Measurements from ENCODE around the gene DSC1. TPM values are rescaled to one million over a fixed set of nuclear protein-coding genes. Genes with fewer than 3 reads are reported as not detected.

Gene DSC1
- total RNA-seq, 4 donors from 2014 or later, result not detected

GRCh38 chr18:31146809-31147208 lies 15.8 kb downstream of the DSC1 start:
- TF ChIP-seq CTCF (IDR thresholded peaks at IDR 0.05) (no peak), POLR2A (IDR thresholded peaks at IDR 0.05) (no peak), POLR2AphosphoS5 (IDR thresholded peaks at IDR 0.05) (no peak), EP300 (IDR thresholded peaks at IDR 0.05) (no peak)
- no peak overlapping the region for H3K27ac ChIP-seq
- H3K9me3 ChIP-seq, result no peaks in the 10 kb centered on the region
- H3K4me1 ChIP-seq, result no peaks in the 10 kb centered on the region
- H3K4me3 ChIP-seq, result no peak overlapping the region
- H3K36me3 ChIP-seq, result no peaks in the 10 kb centered on the region
- no peak for ATAC-seq
- no peaks in the 10 kb centered on the region for H3K27me3 ChIP-seq

- Histone ChIP-seq H3K36me3 (no peaks in the 10 kb centered on the region), H3K27ac (no peak overlapping the region), H3K27me3 (no peaks in the 10 kb centered on the region), H3K4me1 (no peaks in the 10 kb centered on the region), H3K9me3 (no peaks in the 10 kb centered on the region), H3K4me3 (no peak overlapping the region)
- no peak for ATAC-seq
- TF ChIP-seq EP300 (IDR thresholded peaks at IDR 0.05), result no peak
- no peak for TF ChIP-seq POLR2A (IDR thresholded peaks at IDR 0.05)
- TF ChIP-seq CTCF (IDR thresholded peaks at IDR 0.05), result no peak
- no peak for TF ChIP-seq POLR2AphosphoS5 (IDR thresholded peaks at IDR 0.05)
- WGBS, 2 donors (ENCODE audit: low coverage in 1 of 2), result 64 to 70% methylated on average over 3 of the region's 3 CpGs
These were observed 19.6 kb downstream of the DSC1 start for GRCh38 chr18:31143025-31143424.

- Histone ChIP-seq H3K4me3 (no peak overlapping the region), H3K27me3 (no peaks in the 10 kb centered on the region), H3K9me3 (no peaks in the 10 kb centered on the region), H3K27ac (no peak overlapping the region), H3K36me3 (no peaks in the 10 kb centered on the region), H3K4me1 (no peaks in the 10 kb centered on the region)
- no peak for ATAC-seq
- WGBS, 2 donors (ENCODE audit: low coverage in 1 of 2), result 32 to 55% methylated on average over 1 of the region's 1 CpG
- TF ChIP-seq CTCF (IDR thresholded peaks at IDR 0.05), result no peak
- TF ChIP-seq POLR2AphosphoS5 (IDR thresholded peaks at IDR 0.05), result no peak
These were observed 23.9 kb downstream of the DSC1 start for GRCh38 chr18:31138709-31139108.

GRCh38 chr18:31134988-31135529 lies 27.6 kb downstream of the DSC1 start:
- Histone ChIP-seq H3K9me3 (no peaks in the 10 kb centered on the region), H3K4me3 (no peak overlapping the region), H3K36me3 (no peaks in the 10 kb centered on the region), H3K27ac (no peak overlapping the region), H3K4me1 (no peaks in the 10 kb centered on the region), H3K27me3 (no peaks in the 10 kb centered on the region)
- TF ChIP-seq CTCF (IDR thresholded peaks at IDR 0.05), result no peak
- no peak for TF ChIP-seq POLR2A (IDR thresholded peaks at IDR 0.05)
- TF ChIP-seq POLR2AphosphoS5 (IDR thresholded peaks at IDR 0.05), result no peak
- WGBS, 2 donors (ENCODE audit: low coverage in 1 of 2), result 70 to 75% methylated on average over 2 to 4 of the region's 4 CpGs
- no peak for ATAC-seq

- H3K27ac ChIP-seq, result no peak overlapping the region
These were observed 33.1 kb downstream of the DSC1 start for GRCh38 chr18:31129398-31130115.

More at GRCh38 chr18:31129398-31130115, 33.1 kb downstream of the DSC1 start:
- ATAC-seq, result no peak
- Histone ChIP-seq H3K27me3 (no peaks in the 10 kb centered on the region), H3K4me1 (no peaks in the 10 kb centered on the region), H3K36me3 (no peaks in the 10 kb centered on the region), H3K9me3 (no peaks in the 10 kb centered on the region), H3K4me3 (no peak overlapping the region)
- TF ChIP-seq POLR2AphosphoS5 (IDR thresholded peaks at IDR 0.05) (no peak), CTCF (IDR thresholded peaks at IDR 0.05) (no peak), POLR2A (IDR thresholded peaks at IDR 0.05) (no peak), EP300 (IDR thresholded peaks at IDR 0.05) (no peak)
- 60 to 63% methylated on average over 1 of the region's 1 CpG for WGBS, 2 donors (ENCODE audit: low coverage in 1 of 2)
